ENCODE results near the gene MSANTD3. TPM values are rescaled to one million over a fixed set of nuclear protein-coding genes. Genes with fewer than 3 reads are reported as not detected.

MSANTD3 gene
- total and polyA plus RNA-seq, 2 of the 4 experiments (the other 2 are of a cell fraction): 45.5 to 55.9 TPM

DNA sequence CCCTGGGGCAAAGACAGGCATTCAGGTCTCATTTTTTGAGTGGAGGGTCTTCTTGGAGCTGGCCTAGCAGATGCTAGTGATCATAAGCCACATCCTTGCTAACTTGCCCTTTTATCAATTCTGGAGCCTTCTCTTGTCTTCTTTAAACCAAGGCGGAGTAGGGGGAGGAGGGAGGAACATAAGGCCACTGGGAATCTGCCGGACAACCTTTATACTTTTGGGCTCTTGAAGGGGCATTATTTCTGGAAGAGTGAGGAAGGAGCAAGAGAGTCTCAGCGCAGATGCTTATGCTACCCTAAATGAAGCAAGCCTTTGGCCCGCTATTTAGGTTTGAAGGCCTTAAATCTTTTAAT is 48.0 kb downstream of the MSANTD3 start:
- intact Hi-C loops (cut with micrococcal nuclease) (no loop called here), dilution Hi-C loops (cut with HindIII; ENCODE audit: low sequenced_read_pairs, unreplicated experiment) (no loop called here), in situ Hi-C loops (cut with MboI; ENCODE audit: low sequenced_read_pairs) (no loop called here)
- Histone ChIP-seq H3K4me2 (ENCODE audit: low read depth, low read length) (no peak overlapping the region), H3K4me1 (ENCODE audit: control insufficient read depth, insufficient read depth, low read length) (no peaks in the 10 kb centered on the region), H3K9me3 (ENCODE audit: control insufficient read depth, insufficient read depth, low read length) (no peaks in the 10 kb centered on the region), H2AFZ (replicated peaks; ENCODE audit: low read length, poor library complexity) (no peak overlapping the region), H2AK9ac (replicated peaks; ENCODE audit: low read depth, low read length, poor library complexity) (no peak overlapping the region), H2BK5ac (ENCODE audit: low read depth, low read length, poor library complexity, severe bottlenecking) (no peak overlapping the region), H3K27ac (ENCODE audit: insufficient read depth, low read length) (no peak overlapping the region), H4K20me1 (ENCODE audit: insufficient read depth, low read length) (peaks cover 3% of the 10 kb centered on the region; the same call in 1 of the 2 replicates), H2AK5ac (ENCODE audit: low read depth, low read length) (no peak overlapping the region), H3K79me1 (ENCODE audit: low read depth in 1 of 2, low read length in 2 of 2) (peaks cover 16 to 23% of the 10 kb centered on the region in 2 experiments), H2BK20ac (ENCODE audit: low read depth, low read length) (no peak overlapping the region), H3K9me1 (ENCODE audit: insufficient read depth, low read length) (peaks cover 2% of the 10 kb centered on the region; the same call in 1 of the 2 replicates), H2BK15ac (ENCODE audit: low read depth, low read length) (no peak overlapping the region), H4K8ac (ENCODE audit: low read depth in 2 of 2, low read length in 2 of 2) (no peak overlapping the region), H2BK120ac (ENCODE audit: low read depth, low read length) (no peak overlapping the region), H3K56ac (ENCODE audit: extremely low read depth, insufficient read depth, low read length) (no peak overlapping the region), H3K23ac (ENCODE audit: low read depth, low read length) (peak overlapping the region; percentile 11; the same call in 1 of the 2 replicates), H3K36me3 (ENCODE audit: control insufficient read depth, insufficient read depth, low read length) (no peaks in the 10 kb centered on the region), H4K5ac (ENCODE audit: low read depth, low read length) (no peak overlapping the region), H4K91ac (ENCODE audit: insufficient read depth, low read depth, low read length) (no peak overlapping the region), H3K14ac (replicated peaks; ENCODE audit: low read depth, low read length) (no peak overlapping the region), H3K18ac (ENCODE audit: low read depth, low read length) (no peak overlapping the region), H3K4me3 (ENCODE audit: insufficient read depth, low read depth, low read length) (no peak overlapping the region), H3K4ac (ENCODE audit: low read depth, low read length) (no peak overlapping the region), H3K27me3 (ENCODE audit: control insufficient read depth, insufficient read depth, low read length) (no peaks in the 10 kb centered on the region), H3K9ac (ENCODE audit: low read depth, low read length) (no peak overlapping the region)
- ATAC-seq (ENCODE audit: low read depth): no peak
- ChIA-PET CTCF (no interaction called here), POLR2A (ENCODE audit: unreplicated experiment) (no interaction called here)
- DNase-seq: no peak
- whole genome bisulfite sequencing, 2 experiments (ENCODE audit: extremely low coverage in 2 of 2, insufficient read length in 1 of 2): no CpG with 5 or more reads among the region's 4 CpGs
- no TSS peak for BruUV-seq (replicated peaks)
- TF ChIP-seq BHLHE40 (IDR thresholded peaks at IDR 0.05; ENCODE audit: low read depth, low read length): no peak
- TF ChIP-seq, protein P1, sequence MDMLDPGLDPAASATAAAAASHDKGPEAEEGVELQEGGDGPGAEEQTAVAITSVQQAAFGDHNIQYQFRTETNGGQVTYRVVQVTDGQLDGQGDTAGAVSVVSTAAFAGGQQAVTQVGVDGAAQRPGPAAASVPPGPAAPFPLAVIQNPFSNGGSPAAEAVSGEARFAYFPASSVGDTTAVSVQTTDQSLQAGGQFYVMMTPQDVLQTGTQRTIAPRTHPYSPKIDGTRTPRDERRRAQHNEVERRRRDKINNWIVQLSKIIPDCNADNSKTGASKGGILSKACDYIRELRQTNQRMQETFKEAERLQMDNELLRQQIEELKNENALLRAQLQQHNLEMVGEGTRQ (IDR thresholded peaks at IDR 0.05; ENCODE audit: low read depth, low read length): no peak
- TF ChIP-seq CTCF (conservative IDR thresholded peaks at IDR 0.05; ENCODE audit: low read depth, low read length): no peak
